T-helper 2 cell treated with Interferon-gamma antibody and Interleukin-4, amounts not matched to agents 5 μg/mL and 100 μg/mL, for 36 hours (primary cell): ENCODE measurements around the gene ENTPD6.

Experiments
- DNase-seq: peaks from one replicate; pipeline ENCODE4 v3.0.0; 2021; ENCODE audit warnings: low spot score
- H3K27ac Mint-ChIP-seq: one replicate; pipeline ENCODE4 v1.8.0; 2021; ENCODE audit warnings: mild to moderate bottlenecking, mixed read lengths
- H3K27me3 Mint-ChIP-seq: one replicate; pipeline ENCODE4 v1.8.0; 2021; ENCODE audit warnings: low read depth, mixed read lengths
- H3K36me3 Mint-ChIP-seq: one replicate; pipeline ENCODE4 v1.8.0; 2021; ENCODE audit warnings: low read depth, mixed read lengths
- H3K4me1 Mint-ChIP-seq: one replicate; pipeline ENCODE4 v1.8.0; 2021; ENCODE audit warnings: low read depth, mixed read lengths
- H3K4me3 Mint-ChIP-seq: one replicate; pipeline ENCODE4 v1.8.0; 2022; ENCODE audit warnings: mild to moderate bottlenecking, moderate library complexity, mixed read lengths
- H3K9me3 Mint-ChIP-seq: one replicate; pipeline ENCODE4 v1.8.0; 2021; ENCODE audit warnings: mixed read lengths

Gene ENTPD6

GRCh38 chr20:25219365-25219764 lies 23.9 kb downstream of the ENTPD6 start:
- H3K27ac Mint-ChIP-seq, result no peak overlapping the region
- H3K4me3 Mint-ChIP-seq, result no peak overlapping the region
- no peaks in the 10 kb centered on the region for H3K36me3 Mint-ChIP-seq

GRCh38 chr20:25220021-25220730 lies 24.7 kb downstream of the ENTPD6 start:
- H3K27me3 Mint-ChIP-seq, result no peaks in the 10 kb centered on the region
- no peak overlapping the region for H3K4me3 Mint-ChIP-seq
- H3K27ac Mint-ChIP-seq, result no peak overlapping the region
- no peaks in the 10 kb centered on the region for H3K36me3 Mint-ChIP-seq
- H3K4me1 Mint-ChIP-seq, result peaks cover 3% of the 10 kb centered on the region
- H3K9me3 Mint-ChIP-seq, result no peaks in the 10 kb centered on the region
- DNase-seq, result no peak

More at GRCh38 chr20:25219365-25219764, 23.9 kb downstream of the ENTPD6 start:
- Mint-ChIP-seq H3K9me3 (no peaks in the 10 kb centered on the region), H3K4me1 (peaks cover 3% of the 10 kb centered on the region), H3K27me3 (no peaks in the 10 kb centered on the region)
- no peak for DNase-seq

GRCh38 chr20:25220810-25221591 lies 25.5 kb downstream of the ENTPD6 start:
- Mint-ChIP-seq H3K36me3 (no peaks in the 10 kb centered on the region), H3K4me1 (peaks cover 3% of the 10 kb centered on the region), H3K27me3 (no peaks in the 10 kb centered on the region), H3K4me3 (no peak overlapping the region), H3K27ac (no peak overlapping the region), H3K9me3 (no peaks in the 10 kb centered on the region)
- no peak for DNase-seq

DNA sequence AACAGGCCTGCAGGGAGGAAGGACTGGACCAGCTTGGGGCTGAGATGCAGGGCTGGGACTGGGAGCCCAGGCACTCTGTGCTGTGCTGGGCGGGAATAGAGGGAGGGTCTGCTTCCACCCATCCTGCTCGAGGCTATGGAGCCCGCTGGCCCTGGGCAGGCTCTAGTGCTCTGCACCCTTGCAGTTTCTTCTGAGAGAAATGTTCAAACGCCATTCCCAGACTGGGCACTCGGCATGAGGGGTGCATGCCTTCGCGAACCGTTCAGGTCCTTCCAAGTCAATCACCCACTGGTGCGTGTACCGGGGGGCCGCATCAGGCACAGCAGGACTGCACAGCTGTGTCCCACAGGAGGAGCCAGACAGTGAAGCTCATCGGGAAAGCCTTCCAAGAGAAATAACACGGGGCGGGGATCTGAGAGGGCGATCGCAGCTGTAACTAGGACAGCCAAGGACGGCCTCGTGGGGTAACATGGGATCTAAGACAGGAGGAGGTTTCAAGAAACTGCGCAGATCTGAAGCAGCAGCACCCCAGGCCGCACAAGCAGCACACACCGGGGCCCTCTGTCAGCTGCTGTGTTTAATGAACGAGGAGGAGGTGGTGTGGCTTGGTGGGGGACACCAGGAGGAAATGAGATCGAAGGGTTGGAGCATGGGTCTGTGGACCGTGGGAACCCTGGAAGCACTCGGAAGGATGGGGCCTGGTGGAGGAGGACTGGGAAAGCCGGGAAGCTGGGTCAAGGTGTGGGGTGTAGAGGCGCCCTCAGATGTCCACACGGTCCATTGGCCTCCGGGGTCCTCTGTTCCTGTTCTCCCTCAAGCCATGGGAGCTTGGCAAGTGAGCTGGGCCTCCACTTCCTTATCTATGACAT lies 26.3 kb downstream of the ENTPD6 start:
- DNase-seq, result no peak
- H3K9me3 Mint-ChIP-seq, result no peaks in the 10 kb centered on the region
- H3K27ac Mint-ChIP-seq, result no peak overlapping the region
- H3K36me3 Mint-ChIP-seq, result no peaks in the 10 kb centered on the region
- no peaks in the 10 kb centered on the region for H3K27me3 Mint-ChIP-seq
- peaks cover 3% of the 10 kb centered on the region for H3K4me1 Mint-ChIP-seq
- H3K4me3 Mint-ChIP-seq, result no peak overlapping the region

GRCh38 chr20:25222461-25223178 lies 27.1 kb downstream of the ENTPD6 start:
- Mint-ChIP-seq H3K4me1 (peaks cover 3% of the 10 kb centered on the region), H3K27ac (no peak overlapping the region), H3K4me3 (no peak overlapping the region), H3K9me3 (no peaks in the 10 kb centered on the region), H3K36me3 (no peaks in the 10 kb centered on the region), H3K27me3 (no peaks in the 10 kb centered on the region)
- DNase-seq, result no peak

DNA sequence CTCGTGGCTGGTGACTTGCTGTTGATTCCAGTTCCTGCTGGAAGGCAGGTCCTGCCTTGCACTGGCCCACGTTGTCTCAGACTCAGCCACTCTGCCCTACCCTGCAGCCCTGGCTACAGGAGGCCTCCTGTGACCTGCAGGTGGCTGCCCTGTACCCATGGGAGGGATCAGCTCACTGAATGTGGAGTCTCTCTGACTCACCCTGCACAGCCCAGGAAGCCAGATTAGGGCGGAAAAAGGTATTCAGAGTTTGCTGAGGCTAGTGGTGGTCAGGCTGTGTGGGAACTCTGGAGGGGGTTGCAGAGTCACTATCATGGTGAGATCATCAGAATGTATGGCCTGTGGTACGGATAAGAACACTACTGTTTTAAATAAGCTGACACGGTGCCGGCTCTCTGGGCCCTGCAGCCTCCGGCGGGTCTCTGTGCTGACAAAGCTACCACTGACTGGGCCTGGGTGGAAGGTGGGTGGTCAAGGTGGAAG lies 27.7 kb downstream of the ENTPD6 start:
- Mint-ChIP-seq H3K27me3 (no peaks in the 10 kb centered on the region), H3K27ac (no peak overlapping the region), H3K9me3 (no peaks in the 10 kb centered on the region), H3K4me1 (peaks cover 3% of the 10 kb centered on the region), H3K4me3 (no peak overlapping the region), H3K36me3 (no peaks in the 10 kb centered on the region)
- peak; percentile 72 for DNase-seq

DNA sequence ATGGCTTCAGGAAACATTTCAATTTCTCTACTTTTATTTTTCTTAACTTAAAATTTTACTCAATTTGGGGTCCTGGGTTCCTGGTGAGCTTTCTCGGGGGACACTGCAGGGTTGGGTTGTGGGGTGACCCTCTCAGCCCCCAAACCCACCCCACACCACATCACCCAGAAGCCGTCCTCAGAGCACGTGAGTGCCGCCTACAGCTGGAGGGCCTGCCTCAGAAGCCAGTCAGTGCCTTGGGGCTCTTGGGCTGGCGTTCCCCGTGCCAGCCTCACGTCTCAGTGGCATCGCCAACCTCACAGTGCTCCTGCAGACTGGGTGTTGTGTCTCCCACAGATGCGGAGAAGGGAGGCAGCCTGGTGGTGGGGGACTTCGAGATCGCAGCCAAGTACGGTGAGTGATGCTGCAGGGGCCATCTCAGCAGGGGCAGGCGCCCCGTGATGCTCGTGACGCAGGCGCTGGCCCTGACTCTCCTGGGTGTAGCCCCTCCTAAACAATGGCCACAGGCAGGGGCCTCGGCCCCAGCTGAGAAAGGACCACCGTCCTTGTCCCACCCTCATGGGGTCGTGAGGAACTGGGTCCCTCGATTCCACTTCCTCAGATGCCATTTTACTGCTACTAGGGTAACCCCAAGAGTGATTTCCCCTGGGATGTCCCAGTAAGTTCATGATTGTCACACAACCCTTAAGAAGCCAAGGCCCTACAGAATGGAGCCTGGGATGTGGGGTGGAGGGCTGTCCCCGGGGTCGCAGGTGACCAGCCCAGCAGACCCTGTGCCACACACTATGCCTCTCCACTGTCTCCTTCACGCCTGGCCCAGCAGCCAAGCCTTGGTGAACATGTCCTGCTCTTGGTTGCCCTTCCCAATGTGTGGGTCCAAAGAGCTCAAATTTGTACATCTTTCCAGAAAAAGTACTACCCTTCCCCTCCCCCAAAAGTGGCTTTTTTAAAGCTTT lies 28.5 kb downstream of the ENTPD6 start:
- H3K4me3 Mint-ChIP-seq, result no peak overlapping the region
- H3K9me3 Mint-ChIP-seq, result no peaks in the 10 kb centered on the region
- no peak overlapping the region for H3K27ac Mint-ChIP-seq
- H3K27me3 Mint-ChIP-seq, result no peaks in the 10 kb centered on the region
- peaks cover 3% of the 10 kb centered on the region for H3K4me1 Mint-ChIP-seq
- no peak for DNase-seq
- no peaks in the 10 kb centered on the region for H3K36me3 Mint-ChIP-seq

DNA sequence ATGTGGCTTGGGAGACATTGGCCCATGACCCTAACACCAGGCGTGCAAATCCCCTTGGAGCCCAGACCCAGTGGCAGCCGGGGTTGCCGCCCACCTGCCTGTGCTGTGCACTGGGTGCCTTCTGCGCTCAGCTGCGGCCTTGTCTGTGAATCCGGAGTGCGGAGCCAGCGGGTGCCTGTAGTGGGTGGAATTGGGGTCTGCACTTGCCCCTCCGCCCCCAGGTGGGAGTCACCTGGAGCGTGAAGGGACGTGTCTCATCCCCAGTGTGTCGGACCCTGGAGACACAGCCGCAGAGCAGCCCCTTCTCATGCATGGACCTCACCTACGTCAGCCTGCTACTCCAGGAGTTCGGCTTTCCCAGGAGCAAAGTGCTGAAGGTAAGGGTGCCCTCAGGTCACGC lies 29.4 kb downstream of the ENTPD6 start:
- Mint-ChIP-seq H3K27ac (no peak overlapping the region), H3K9me3 (no peaks in the 10 kb centered on the region), H3K36me3 (no peaks in the 10 kb centered on the region), H3K4me3 (no peak overlapping the region), H3K4me1 (peaks cover 3% of the 10 kb centered on the region), H3K27me3 (no peaks in the 10 kb centered on the region)
- no peak for DNase-seq

GRCh38 chr20:25225642-25226432 lies 30.3 kb downstream of the ENTPD6 start:
- Mint-ChIP-seq H3K9me3 (no peaks in the 10 kb centered on the region), H3K36me3 (no peaks in the 10 kb centered on the region), H3K27ac (no peak overlapping the region), H3K27me3 (no peaks in the 10 kb centered on the region), H3K4me3 (no peak overlapping the region), H3K4me1 (peaks cover 3% of the 10 kb centered on the region)
- DNase-seq, result no peak

DNA sequence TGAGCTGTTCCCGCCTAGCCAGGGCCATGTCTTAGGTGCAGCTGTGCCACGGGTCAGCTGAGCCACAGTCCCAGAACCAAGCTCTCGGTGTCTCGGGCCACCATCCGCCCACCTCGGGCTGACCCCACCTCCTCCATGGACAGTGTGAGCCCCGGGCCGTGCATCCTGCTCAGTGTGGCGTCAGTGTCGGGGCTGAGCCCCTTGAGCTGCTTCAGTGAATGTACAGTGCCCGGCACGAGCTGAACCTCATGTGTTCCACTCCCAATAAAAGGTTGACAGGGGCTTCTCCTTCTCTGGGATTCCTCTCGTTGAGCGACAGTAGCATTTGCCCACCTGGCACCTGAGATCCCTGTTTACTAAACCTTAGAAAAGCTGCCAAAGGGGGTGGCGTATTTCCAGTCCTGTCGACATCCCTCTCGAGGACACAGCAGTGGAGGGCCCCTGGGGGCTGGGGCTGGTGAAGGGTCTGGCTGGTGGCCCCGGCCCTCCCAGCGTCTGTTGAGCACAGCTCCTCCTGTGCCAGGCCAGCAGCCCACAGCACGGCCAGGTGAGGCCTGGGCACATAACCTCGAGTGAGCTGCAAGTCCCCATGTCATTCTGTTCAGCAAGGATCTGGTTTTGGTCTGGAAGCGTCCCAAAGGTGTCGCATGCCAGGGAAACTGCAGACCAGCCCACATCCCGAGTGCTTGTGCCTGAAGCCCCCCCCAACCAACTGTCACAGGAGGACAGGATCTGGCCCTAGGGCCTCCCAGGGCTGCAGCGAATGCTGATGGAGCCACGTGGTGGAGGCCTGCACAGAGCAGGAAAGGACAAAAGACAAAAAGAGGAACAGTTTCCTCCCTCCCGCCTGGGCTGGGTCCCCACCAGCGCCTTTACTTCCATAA lies 31.2 kb downstream of the ENTPD6 start:
- Mint-ChIP-seq H3K9me3 (no peaks in the 10 kb centered on the region), H3K36me3 (no peaks in the 10 kb centered on the region), H3K27me3 (no peaks in the 10 kb centered on the region), H3K27ac (no peak overlapping the region), H3K4me3 (no peak overlapping the region), H3K4me1 (peaks cover 3% of the 10 kb centered on the region)
- no peak for DNase-seq

- Mint-ChIP-seq H3K27ac (no peak overlapping the region), H3K27me3 (no peaks in the 10 kb centered on the region), H3K4me1 (peaks cover 3% of the 10 kb centered on the region), H3K4me3 (no peak overlapping the region), H3K36me3 (no peaks in the 10 kb centered on the region), H3K9me3 (no peaks in the 10 kb centered on the region)
- no peak for DNase-seq
Observed at GRCh38 chr20:25227317-25227831, 31.9 kb downstream of the ENTPD6 start.
